CD4-positive, alpha-beta memory T cell (primary cell): ENCODE measurements around the gene SPATA16. TPM values are rescaled to one million over a fixed set of nuclear protein-coding genes. Genes with fewer than 3 reads are reported as not detected.
"Not testable (repeated sequence)": the region's sequence is repeated elsewhere in the genome, so short reads cannot be mapped to it uniquely, and the experiment has no call there.

Source experiments
- CTCF ChIA-PET: fragments of 350-600 bp; sonication (Branson Sonifier 250); formaldehyde crosslinking; loops from one replicate; lab custom pipeline; 2021; ENCODE audit warnings: inconsistent platforms; ENCODE audit not compliant: partially characterized antibody; lab: Charles Lee
- POLR2A ChIA-PET: fragments of 350-600 bp; sonication (Branson Sonifier 250); formaldehyde crosslinking; loops from one replicate; lab custom pipeline; 2021; ENCODE audit not compliant: partially characterized antibody; lab: Charles Lee
- DNase-seq, 5 donors: peaks; one replicate each; pipeline versions ENCODE4 v3.0.0 to v3.0.0-alpha.2; 2020 to 2022; ENCODE audit warnings: mixed read lengths in 1 of 5
- H3K27ac ChIP-seq: one replicate; pipeline ENCODE4 v1.7.0; 2013; ENCODE audit warnings: low read depth, low read length
- H3K27me3 ChIP-seq: 2 replicates; pipeline ENCODE4 v1.7.0; 2013; ENCODE audit warnings: mild to moderate bottlenecking, low read length, moderate library complexity; ENCODE audit not compliant: insufficient read depth
- H3K36me3 ChIP-seq: 2 replicates; pipeline ENCODE4 v1.7.0; 2013; ENCODE audit warnings: mild to moderate bottlenecking, low read length, moderate library complexity; ENCODE audit not compliant: insufficient read depth
- H3K4me1 ChIP-seq: 2 replicates; pipeline ENCODE4 v1.7.0; 2013; ENCODE audit warnings: mild to moderate bottlenecking, low read length, moderate library complexity; ENCODE audit not compliant: insufficient read depth
- H3K4me3 ChIP-seq, 2 donors: one replicate each; pipeline ENCODE4 v1.7.0; 2013; ENCODE audit warnings: low read length in 2 of 2, mild to moderate bottlenecking in 1 of 2
- H3K9me3 ChIP-seq, 2 donors: one replicate each; pipeline ENCODE4 v1.7.0; 2013; ENCODE audit warnings: low read length in 2 of 2, control low read depth in 1 of 2; ENCODE audit not compliant: control insufficient read depth in 1 of 2
- H3K27ac Mint-ChIP-seq, 7 donors: one replicate each; pipeline ENCODE4 v1.8.0; 2020 to 2021; ENCODE audit warnings: mixed read lengths in 7 of 7, mild to moderate bottlenecking in 6 of 7, inconsistent platforms in 3 of 7, moderate library complexity in 3 of 7
- H3K27me3 Mint-ChIP-seq, 2 donors: one replicate each; pipeline ENCODE4 v1.8.0; 2020 to 2021; ENCODE audit warnings: mixed read lengths in 2 of 2
- H3K36me3 Mint-ChIP-seq, 2 donors: one replicate each; pipeline ENCODE4 v1.8.0; 2020 to 2021; ENCODE audit warnings: mixed read lengths in 2 of 2, inconsistent platforms in 1 of 2, mild to moderate bottlenecking in 1 of 2
- H3K4me1 Mint-ChIP-seq, 4 donors: one replicate each; pipeline ENCODE4 v1.8.0; 2020 to 2021; ENCODE audit warnings: mixed read lengths in 4 of 4, mild to moderate bottlenecking in 1 of 4
- H3K4me3 Mint-ChIP-seq, 8 donors: one replicate each; pipeline ENCODE4 v1.8.0; 2020 to 2021; ENCODE audit warnings: mixed read lengths in 8 of 8, mild to moderate bottlenecking in 7 of 8, moderate library complexity in 6 of 8, inconsistent platforms in 3 of 8
- H3K9me3 Mint-ChIP-seq, 8 donors: one replicate each; pipeline ENCODE4 v1.8.0; 2020 to 2021; ENCODE audit warnings: mixed read lengths in 8 of 8, mild to moderate bottlenecking in 5 of 8, inconsistent platforms in 3 of 8, moderate library complexity in 1 of 8
- intact Hi-C: fragments of 100-400 bp; cut with micrococcal nuclease; formaldehyde crosslinking; loops from one replicate; pipeline ENCODE4 v1.15.1; 2023
- polyA plus RNA-seq, 2 donors: library from polyadenylated mRNA; unstranded; fragments of 300-500 nt; fragmentation: Illumina TruSeq; gene quantifications; one replicate each; pipeline ENCODE4 v1.2.3, GENCODE V29; 2021
- total RNA-seq, 2 experiments: library from RNA; stranded (reverse); gene quantifications; one replicate each; pipeline ENCODE4 v1.2.3, GENCODE V29; 2021

The SPATA16 gene
- total and polyA plus RNA-seq, 4 experiments from 2014 or later = not detected

- Mint-ChIP-seq H3K9me3 (peaks cover 0 to 2% (median 0%) of the 10 kb centered on the region in 8 donors), H3K36me3 (no peaks in the 10 kb centered on the region), H3K4me3 (no peak overlapping the region), H3K27me3 (peaks cover 0 to 2% of the 10 kb centered on the region in 2 donors), H3K27ac (no peak overlapping the region), H3K4me1 (no peaks in the 10 kb centered on the region)
- intact Hi-C loops = no loop called here
- Histone ChIP-seq H3K27ac (no peak overlapping the region), H3K27me3 (no peaks in the 10 kb centered on the region), H3K36me3 (no peaks in the 10 kb centered on the region), H3K4me1 (no peaks in the 10 kb centered on the region), H3K9me3 (no peaks in the 10 kb centered on the region), H3K4me3 (no peak overlapping the region)
- CTCF ChIA-PET = interaction anchor here (1.0 kb wide), 1 partner anchor 10 kb away, joined by 3 read pairs; no protein-coding TSS in a partner anchor
- POLR2A ChIA-PET = no interaction called here
- no peak for DNase-seq
These were observed 163.3 kb downstream of the SPATA16 start for GRCh38 chr3:172977696-172978095.

- Mint-ChIP-seq H3K4me3 (no peak overlapping the region), H3K27me3 (no peaks in the 10 kb centered on the region), H3K36me3 (no peaks in the 10 kb centered on the region), H3K9me3 (no peaks in the 10 kb centered on the region), H3K4me1 (no peaks in the 10 kb centered on the region), H3K27ac (no peak overlapping the region)
- no peak for DNase-seq
- no peak overlapping the region for H3K27ac ChIP-seq
- intact Hi-C loops = no loop called here
- H3K4me1 ChIP-seq = no peaks in the 10 kb centered on the region
- H3K4me3 ChIP-seq = no peak overlapping the region
- H3K9me3 ChIP-seq = no peaks in the 10 kb centered on the region
- no peaks in the 10 kb centered on the region for H3K36me3 ChIP-seq
- CTCF ChIA-PET = no interaction called here
- POLR2A ChIA-PET = no interaction called here
- no peaks in the 10 kb centered on the region for H3K27me3 ChIP-seq
These were observed 166.1 kb downstream of the SPATA16 start for GRCh38 chr3:172974969-172975368.

GRCh38 chr3:172973799-172974198 is 167.2 kb downstream of the SPATA16 start:
- Mint-ChIP-seq H3K27me3 (no peaks in the 10 kb centered on the region), H3K27ac (no peak overlapping the region), H3K4me3 (no peak overlapping the region), H3K36me3 (no peaks in the 10 kb centered on the region), H3K9me3 (no peaks in the 10 kb centered on the region), H3K4me1 (no peaks in the 10 kb centered on the region)
- H3K4me3 ChIP-seq = no peak overlapping the region
- H3K4me1 ChIP-seq = no peaks in the 10 kb centered on the region
- CTCF ChIA-PET = no interaction called here
- DNase-seq = no peak
- POLR2A ChIA-PET = no interaction called here
- no peak overlapping the region for H3K27ac ChIP-seq
- H3K36me3 ChIP-seq = no peaks in the 10 kb centered on the region
- H3K9me3 ChIP-seq = no peaks in the 10 kb centered on the region
- H3K27me3 ChIP-seq = no peaks in the 10 kb centered on the region
- intact Hi-C loops = no loop called here

GRCh38 chr3:172972717-172973116 is 168.3 kb downstream of the SPATA16 start:
- no peak overlapping the region for H3K27ac Mint-ChIP-seq
- ChIA-PET CTCF (no interaction called here), POLR2A (no interaction called here)
- Histone ChIP-seq H3K27me3 (no peaks in the 10 kb centered on the region), H3K36me3 (no peaks in the 10 kb centered on the region), H3K9me3 (no peaks in the 10 kb centered on the region), H3K27ac (no peak overlapping the region), H3K4me3 (no peak overlapping the region), H3K4me1 (no peaks in the 10 kb centered on the region)
- H3K36me3 Mint-ChIP-seq = no peaks in the 10 kb centered on the region
- intact Hi-C loops = no loop called here
- no peaks in the 10 kb centered on the region for H3K9me3 Mint-ChIP-seq
- no peak for DNase-seq
- H3K4me1 Mint-ChIP-seq = no peaks in the 10 kb centered on the region
- H3K27me3 Mint-ChIP-seq = no peaks in the 10 kb centered on the region
- H3K4me3 Mint-ChIP-seq = no peak overlapping the region

- Histone ChIP-seq H3K27me3 (no peaks in the 10 kb centered on the region), H3K4me1 (no peaks in the 10 kb centered on the region), H3K9me3 (no peaks in the 10 kb centered on the region), H3K36me3 (no peaks in the 10 kb centered on the region), H3K27ac (no peak overlapping the region), H3K4me3 (no peak overlapping the region)
- no peaks in the 10 kb centered on the region for H3K4me1 Mint-ChIP-seq
- H3K36me3 Mint-ChIP-seq = no peaks in the 10 kb centered on the region
- H3K4me3 Mint-ChIP-seq = no peak overlapping the region
- no peaks in the 10 kb centered on the region for H3K9me3 Mint-ChIP-seq
- CTCF ChIA-PET = no interaction called here
- intact Hi-C loops = no loop called here
- no peak overlapping the region for H3K27ac Mint-ChIP-seq
- H3K27me3 Mint-ChIP-seq = no peaks in the 10 kb centered on the region
- no peak for DNase-seq
- POLR2A ChIA-PET = no interaction called here
These were observed 169.0 kb downstream of the SPATA16 start for GRCh38 chr3:172972067-172972466.

- no peak overlapping the region for H3K4me3 ChIP-seq
- no peaks in the 10 kb centered on the region for H3K9me3 ChIP-seq
- Mint-ChIP-seq H3K27me3 (no peaks in the 10 kb centered on the region), H3K4me1 (no peaks in the 10 kb centered on the region), H3K36me3 (no peaks in the 10 kb centered on the region), H3K4me3 (no peak overlapping the region), H3K9me3 (no peaks in the 10 kb centered on the region), H3K27ac (no peak overlapping the region)
- ChIA-PET CTCF (no interaction called here), POLR2A (no interaction called here)
- no peak for DNase-seq
- no peaks in the 10 kb centered on the region for H3K27me3 ChIP-seq
- no peaks in the 10 kb centered on the region for H3K4me1 ChIP-seq
- intact Hi-C loops = no loop called here
- H3K27ac ChIP-seq = no peak overlapping the region
- no peaks in the 10 kb centered on the region for H3K36me3 ChIP-seq
These were observed 172.4 kb downstream of the SPATA16 start for GRCh38 chr3:172968646-172969045.

GRCh38 chr3:172965256-172965655 is 175.8 kb downstream of the SPATA16 start:
- no peaks in the 10 kb centered on the region for H3K4me1 ChIP-seq
- CTCF ChIA-PET = no interaction called here
- intact Hi-C loops = no loop called here
- H3K4me3 ChIP-seq = no peak overlapping the region
- H3K9me3 Mint-ChIP-seq = no peaks in the 10 kb centered on the region
- no peaks in the 10 kb centered on the region for H3K9me3 ChIP-seq
- H3K36me3 Mint-ChIP-seq = no peaks in the 10 kb centered on the region
- H3K27ac Mint-ChIP-seq = no peak overlapping the region
- no peaks in the 10 kb centered on the region for H3K4me1 Mint-ChIP-seq
- H3K36me3 ChIP-seq = no peaks in the 10 kb centered on the region
- H3K27me3 Mint-ChIP-seq = peaks cover 0 to 1% of the 10 kb centered on the region in 2 donors
- no peak overlapping the region for H3K27ac ChIP-seq
- no peaks in the 10 kb centered on the region for H3K27me3 ChIP-seq
- POLR2A ChIA-PET = no interaction called here
- no peak for DNase-seq
- no peak overlapping the region for H3K4me3 Mint-ChIP-seq

GRCh38 chr3:172960626-172961182 is 180.3 kb downstream of the SPATA16 start:
- DNase-seq, H3K4me3 ChIP-seq, POLR2A ChIA-PET, H3K27me3 Mint-ChIP-seq, H3K27me3 ChIP-seq, H3K9me3 ChIP-seq, H3K4me3 Mint-ChIP-seq, H3K4me1 ChIP-seq, H3K36me3 Mint-ChIP-seq, H3K9me3 Mint-ChIP-seq, H3K27ac Mint-ChIP-seq, H3K27ac ChIP-seq, H3K4me1 Mint-ChIP-seq, H3K36me3 ChIP-seq, intact Hi-C loops: not testable (repeated sequence)
- CTCF ChIA-PET = interaction anchor here (0.9 kb wide), 1 partner anchor 15 kb away, joined by 3 read pairs; no protein-coding TSS in a partner anchor
